Measurements from ENCODE around the gene PLSCR4. TPM values are rescaled to one million over a fixed set of nuclear protein-coding genes. Genes with fewer than 3 reads are reported as not detected.
A peak's percentile ranks its signal among the peaks of the same experiment; 100 is the strongest.
"Not testable (repeated sequence)": the region's sequence is repeated elsewhere in the genome, so short reads cannot be mapped to it uniquely, and the experiment has no call there.

Gene PLSCR4
- total RNA-seq, 1 donor from 2014 or later, result 16.2 TPM

DNA sequence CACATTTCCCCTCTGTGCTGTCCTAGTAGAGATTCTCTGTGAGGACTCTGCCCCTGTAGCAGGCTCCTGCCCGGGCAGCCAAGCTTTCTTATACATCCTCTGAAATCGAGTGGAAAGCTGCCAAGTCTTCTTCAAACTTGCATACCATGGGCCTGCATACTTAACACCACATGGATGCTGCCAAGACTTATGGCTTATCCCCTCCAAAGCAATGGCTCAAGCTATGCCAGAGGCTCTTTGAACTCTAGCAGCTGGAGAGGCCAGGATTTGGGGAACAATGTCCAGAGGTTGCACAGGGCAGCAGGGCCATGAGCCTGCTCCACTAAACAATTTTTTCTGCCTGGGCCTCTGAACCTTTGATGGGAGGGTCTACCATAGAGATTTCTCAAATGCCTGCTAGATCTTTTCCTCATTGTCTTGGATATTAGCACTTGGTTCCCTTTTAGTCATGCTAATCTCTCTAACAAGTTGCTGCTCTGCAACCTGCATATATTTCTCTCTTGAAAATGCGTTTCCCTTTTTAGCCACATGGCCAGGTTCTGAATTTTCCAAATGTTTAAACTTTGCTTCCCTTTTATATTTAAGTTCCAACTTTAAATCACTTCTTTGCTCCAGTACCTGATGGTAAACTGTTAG is 6.1 kb upstream of the PLSCR4 start:
- DNase-seq (no peak), ATAC-seq (ENCODE audit: poor library complexity) (no peak)
- intact Hi-C loops (cut with DNase I), result no loop called here

DNA sequence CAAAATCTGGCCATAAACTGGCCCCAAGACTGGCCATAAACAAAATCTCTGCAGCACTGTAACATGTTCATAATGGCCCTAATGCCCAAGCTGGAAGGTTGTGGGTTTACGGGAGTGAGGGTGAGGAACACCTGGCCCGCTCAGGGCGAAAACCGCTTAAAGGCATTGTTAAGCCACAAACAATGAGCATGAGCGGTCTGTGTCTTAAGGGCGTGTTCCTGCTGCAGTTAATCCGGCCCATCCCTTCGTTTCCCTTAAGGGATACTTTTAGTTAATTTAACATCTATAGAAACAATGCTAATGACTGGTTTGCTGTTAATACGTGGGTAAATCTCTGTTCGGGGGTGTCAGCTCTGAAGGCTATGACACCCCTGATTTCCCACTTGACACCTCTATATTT is 1.5 kb upstream of the PLSCR4 start:
- intact Hi-C loops (cut with DNase I); ATAC-seq (ENCODE audit: poor library complexity); DNase-seq: not testable (repeated sequence)

DNA sequence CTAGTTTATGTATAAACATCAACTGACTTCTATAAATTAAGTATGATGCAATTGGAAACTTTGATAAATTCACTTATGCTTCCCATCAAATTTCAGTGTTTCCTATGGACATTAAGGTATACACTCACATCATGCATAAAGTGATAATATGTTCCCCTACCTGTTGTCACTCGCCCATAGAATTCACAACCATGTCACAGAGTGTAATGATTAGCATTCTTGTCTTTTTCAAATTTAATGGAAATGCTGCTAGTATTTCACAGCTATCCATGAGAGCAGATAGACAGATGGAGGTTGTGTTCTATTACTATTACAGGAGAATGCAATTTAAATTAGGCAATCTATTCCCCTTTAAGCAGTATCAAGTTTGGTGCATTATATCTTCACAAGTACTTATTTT is 984 bp downstream of the PLSCR4 start:
- ATAC-seq (ENCODE audit: poor library complexity) (no peak), DNase-seq (no peak)
- intact Hi-C loops (cut with DNase I), result no loop called here

DNA sequence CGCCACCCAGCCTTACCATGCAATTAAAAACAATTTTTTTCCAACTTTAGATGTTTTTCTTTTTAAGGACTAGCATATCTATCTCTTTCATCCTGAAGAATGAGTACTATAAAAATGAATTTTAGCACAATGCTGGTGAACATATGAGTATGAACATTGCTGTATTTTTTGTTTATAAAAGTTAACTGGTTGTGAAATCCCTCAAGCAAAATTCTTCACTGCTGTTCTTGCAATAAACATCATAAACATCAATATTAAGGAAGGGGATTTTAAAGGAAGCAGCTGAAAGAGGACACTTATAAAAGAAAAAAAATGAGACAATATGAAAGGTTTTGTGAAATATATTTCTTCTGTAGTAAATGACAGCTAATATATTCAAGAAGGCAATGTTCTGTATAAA is 3.0 kb downstream of the PLSCR4 start:
- intact Hi-C loops (cut with DNase I), result no loop called here
- ATAC-seq (ENCODE audit: poor library complexity) (no peak), DNase-seq (no peak)

DNA sequence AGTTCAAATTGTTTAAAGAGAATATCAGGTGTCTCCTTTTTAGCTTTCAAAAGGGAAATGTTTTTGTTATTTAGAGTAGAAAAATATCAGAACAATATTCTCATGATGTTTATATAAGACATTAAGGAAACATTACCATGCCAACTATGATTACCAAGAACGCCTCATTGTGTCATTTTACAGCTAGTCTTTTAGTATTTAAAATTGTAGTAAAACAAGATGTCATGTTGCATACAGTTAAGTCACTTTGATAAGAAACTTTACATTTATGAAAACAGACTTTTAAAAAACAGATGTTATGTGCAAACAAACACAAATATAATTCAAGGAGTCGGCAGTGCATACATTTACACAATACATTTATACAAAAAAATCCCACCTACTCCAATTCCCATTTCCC is 4.4 kb downstream of the PLSCR4 start:
- no peak for DNase-seq
- intact Hi-C loops (cut with DNase I), result no loop called here
- no peak for ATAC-seq (ENCODE audit: poor library complexity)

DNA sequence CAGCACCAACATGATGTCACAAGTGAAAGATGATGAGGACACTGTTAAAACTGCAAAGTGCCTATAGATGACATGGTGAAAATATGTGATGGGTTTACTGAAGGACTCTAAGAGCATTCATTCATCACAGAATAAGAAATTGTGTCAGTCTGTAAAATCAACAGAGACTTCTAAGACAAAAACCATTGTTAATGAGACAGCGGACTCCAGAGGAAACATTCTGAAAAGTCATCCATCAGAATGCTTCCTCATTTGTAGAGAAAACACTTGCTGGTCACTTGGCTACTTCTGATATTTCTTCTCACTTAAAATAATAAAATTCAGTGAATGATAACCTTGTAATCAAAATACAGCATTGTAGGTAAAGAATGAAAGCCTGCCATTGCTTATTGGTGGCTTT is 7.3 kb downstream of the PLSCR4 start:
- no peak for DNase-seq
- intact Hi-C loops (cut with DNase I), result no loop called here
- no peak for ATAC-seq (ENCODE audit: poor library complexity)

DNA sequence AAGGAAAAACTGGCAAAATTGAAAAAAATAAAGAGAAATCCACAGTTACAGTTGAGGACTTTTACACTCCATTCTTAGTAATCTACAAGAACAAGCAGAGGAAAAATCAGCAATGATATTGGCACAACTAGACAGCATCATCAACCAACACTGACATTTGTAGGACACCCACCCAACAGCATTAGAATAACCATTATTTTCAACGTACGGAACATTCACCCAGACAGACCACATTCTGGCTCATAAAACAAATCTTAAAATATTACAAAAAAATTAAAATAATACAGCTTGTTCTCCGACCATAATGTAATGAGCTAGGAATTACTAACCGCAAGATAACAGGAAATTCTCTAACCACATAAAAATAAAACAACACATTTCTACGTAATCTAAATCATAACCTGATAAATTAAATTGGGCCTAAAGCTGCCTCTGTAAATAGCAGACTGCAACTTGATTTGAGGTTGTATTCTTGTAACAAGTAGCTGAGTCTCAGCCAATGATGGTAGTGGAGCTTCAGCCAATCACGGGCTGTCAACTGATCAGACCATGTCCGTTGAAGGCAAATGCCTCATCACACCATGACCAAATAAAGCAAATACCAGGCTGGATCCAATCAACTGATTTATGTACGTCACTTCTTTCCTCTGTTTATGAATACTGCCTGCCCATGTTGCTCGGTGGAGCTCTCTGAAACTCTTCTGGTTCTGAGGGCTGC is 9.2 kb downstream of the PLSCR4 start:
- intact Hi-C loops (cut with DNase I), result no loop called here
- no peak for DNase-seq

DNA sequence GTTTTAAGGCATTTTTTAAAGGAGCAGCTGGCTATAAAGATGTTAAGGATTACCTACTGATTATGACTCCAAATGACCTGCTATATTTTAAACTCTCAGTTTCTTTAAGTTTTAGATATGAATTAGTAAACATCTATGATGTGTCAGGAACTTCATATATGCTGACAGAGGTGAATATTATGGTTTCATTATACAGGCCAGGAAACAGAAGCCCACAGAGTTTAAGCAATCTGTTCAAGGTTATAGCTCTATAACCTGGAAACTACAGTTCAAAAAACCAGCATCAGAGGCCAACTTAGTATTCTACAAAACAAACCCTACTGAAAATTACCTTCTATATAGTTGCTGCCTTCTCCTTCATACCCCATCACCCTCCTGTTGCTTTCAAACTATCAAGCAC is 17.4 kb downstream of the PLSCR4 start:
- no peak for ATAC-seq (ENCODE audit: poor library complexity)
- no peak for DNase-seq
- intact Hi-C loops (cut with DNase I), result no loop called here

More for the DNA sequence above, 9.2 kb downstream of the PLSCR4 start:
- ATAC-seq (ENCODE audit: poor library complexity), result no peak

DNA sequence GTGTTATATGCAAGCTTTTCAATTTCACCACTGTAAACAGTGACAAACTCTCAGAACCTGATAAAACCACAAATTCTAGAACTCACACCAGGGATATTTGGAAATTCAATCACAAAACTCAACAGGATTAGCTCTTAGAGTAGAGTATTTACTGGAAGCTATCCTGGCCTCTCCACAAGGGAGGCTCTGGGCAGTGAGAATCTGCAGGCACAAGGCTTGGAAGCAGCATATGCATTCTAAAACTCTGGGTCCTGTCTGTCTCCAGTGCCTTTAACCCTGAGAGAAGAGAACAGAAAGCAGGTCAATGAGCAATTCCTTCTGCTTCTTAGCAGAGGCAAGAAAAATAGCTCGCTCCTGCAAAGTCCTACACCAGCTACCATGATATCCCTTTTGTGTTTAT is 23.4 kb downstream of the PLSCR4 start:
- peak; percentile 68 for ATAC-seq (ENCODE audit: poor library complexity)
- intact Hi-C loops (cut with DNase I), result no loop called here
- peak; percentile 35 for DNase-seq

DNA sequence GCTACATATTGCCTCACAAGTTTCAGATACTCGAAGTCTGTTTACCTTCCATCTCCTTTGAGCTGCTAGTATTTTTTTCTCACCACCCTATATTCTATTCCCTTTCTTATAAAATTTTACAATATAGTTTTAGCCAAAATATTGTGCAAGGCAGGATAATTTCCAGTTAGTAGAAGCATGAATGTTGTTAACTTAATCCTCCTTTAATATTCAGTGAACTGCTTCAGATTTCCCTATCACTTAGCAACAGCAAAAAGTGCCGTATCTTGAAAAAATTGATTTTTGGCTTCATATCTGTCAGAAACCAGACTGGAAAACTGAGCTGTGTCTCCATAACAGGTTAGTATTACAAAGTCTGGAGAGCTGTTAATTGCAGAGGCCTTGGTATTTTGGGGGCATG is 24.0 kb downstream of the PLSCR4 start:
- intact Hi-C loops (cut with DNase I), result no loop called here

DNA sequence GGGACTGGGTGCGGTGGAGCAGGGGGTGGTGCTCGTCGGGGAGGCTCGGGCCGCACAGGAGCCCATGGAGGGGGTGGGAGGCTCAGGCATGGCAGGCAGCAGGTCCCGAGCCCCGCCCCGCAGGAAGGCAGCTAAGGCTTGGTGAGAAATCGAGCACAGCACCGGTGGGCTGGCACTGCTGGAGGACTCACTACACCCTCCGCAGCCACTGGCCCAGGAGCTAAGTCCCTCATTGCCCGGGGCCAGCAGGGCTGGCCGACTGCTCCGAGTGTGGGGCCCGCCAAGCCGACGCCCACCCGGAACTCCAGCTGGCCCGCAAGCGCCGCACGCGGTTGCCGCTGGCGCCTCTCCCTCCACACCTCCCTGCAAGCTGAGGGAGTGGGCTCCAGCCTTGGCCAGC is 25.4 kb downstream of the PLSCR4 start:
- intact Hi-C loops (cut with DNase I), result not testable (repeated sequence)

More for the DNA sequence above, 24.0 kb downstream of the PLSCR4 start:
- DNase-seq, result no peak
- ATAC-seq (ENCODE audit: poor library complexity), result no peak

DNA sequence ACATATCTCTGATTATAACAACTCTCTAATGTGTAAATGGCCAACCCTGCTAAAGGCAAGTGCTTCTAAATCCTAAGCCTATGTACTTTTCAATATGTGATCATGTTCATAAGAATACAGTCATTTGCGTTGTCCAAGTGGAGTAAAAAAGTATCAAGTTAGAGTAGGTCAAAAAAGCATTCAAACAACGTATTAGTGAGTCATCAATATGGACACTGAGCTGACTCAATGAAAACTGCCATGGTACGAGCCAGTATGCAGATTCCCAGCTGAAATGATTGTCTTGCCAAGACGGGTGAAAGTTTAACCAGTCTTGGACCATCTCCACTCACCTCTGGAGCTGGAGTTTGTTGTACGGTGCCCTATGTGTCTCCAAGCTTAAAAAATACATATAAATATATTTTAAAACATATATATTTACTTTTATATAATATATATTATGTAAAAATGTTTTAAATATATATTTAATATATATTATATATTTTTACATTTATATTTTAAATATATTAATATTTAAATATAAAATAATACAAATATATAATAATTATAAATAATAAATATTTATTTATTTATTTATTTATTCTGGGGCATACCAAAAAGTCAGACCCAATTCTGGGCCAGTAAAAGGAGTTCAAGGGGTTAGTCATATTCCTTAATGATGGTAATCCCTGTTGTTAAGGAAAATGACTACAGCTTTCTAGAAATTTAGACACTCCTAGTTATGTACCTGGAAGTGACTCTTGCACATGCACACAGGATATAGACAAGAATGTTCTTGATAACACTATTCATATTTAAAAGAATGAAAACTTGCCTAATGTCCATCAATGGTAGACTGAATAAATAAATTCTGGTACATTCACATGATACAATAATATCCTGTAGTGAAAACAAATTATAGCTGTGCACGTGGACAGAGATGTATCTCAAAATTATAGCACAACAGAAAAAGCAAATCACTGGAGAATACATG is 27.2 kb downstream of the PLSCR4 start:
- ATAC-seq (ENCODE audit: poor library complexity), result no peak
- intact Hi-C loops (cut with DNase I), result loop anchor here (5.0 kb wide), 1 partner anchor 354 kb away; no protein-coding TSS in a partner anchor
- DNase-seq, result no peak

More for the DNA sequence above, 25.4 kb downstream of the PLSCR4 start:
- not testable (repeated sequence) for ATAC-seq (ENCODE audit: poor library complexity); DNase-seq

DNA sequence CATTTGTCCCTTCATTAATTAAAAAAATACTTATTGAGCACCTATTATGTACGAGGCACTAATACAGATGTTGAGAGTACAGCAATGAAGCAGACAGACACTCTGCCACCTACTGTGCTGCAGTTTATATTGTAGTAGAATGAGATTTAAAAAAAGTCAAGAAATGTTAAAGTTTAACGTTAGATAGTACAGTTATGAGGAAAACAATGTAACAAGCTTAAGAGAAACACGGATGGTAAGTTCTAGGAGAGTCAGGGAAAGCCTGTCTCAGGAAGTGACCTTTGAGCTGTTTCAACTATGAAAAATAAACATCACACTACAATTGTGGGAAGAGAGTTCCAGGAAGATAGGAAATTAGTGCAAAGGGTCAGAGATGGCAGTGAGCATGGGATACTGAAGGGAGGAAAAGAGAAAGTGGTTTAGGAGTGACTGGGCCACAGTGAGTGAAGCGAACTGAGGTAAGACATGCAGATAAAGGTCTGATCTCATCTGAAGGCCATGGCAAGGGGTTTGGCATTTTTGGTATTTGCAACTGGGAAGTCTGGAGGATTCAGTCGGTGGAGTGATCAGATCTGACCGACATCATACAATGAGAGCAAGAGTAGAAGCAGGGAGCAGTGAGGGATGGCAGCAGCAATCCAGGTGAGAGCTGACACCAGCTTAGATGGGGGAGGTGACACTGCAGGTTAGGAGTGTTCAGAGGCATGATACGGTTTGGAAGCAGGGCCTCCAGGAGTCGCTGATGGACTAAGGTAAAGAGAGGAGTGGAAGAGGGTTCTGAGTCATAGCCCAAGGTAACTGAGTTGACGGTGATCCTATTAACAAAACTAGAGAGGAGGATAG is 28.5 kb downstream of the PLSCR4 start:
- ATAC-seq (ENCODE audit: poor library complexity) (peak; percentile 53), DNase-seq (no peak)
- intact Hi-C loops (cut with DNase I), result loop anchor here (5.0 kb wide), 1 partner anchor 355 kb away; no protein-coding TSS in a partner anchor

DNA sequence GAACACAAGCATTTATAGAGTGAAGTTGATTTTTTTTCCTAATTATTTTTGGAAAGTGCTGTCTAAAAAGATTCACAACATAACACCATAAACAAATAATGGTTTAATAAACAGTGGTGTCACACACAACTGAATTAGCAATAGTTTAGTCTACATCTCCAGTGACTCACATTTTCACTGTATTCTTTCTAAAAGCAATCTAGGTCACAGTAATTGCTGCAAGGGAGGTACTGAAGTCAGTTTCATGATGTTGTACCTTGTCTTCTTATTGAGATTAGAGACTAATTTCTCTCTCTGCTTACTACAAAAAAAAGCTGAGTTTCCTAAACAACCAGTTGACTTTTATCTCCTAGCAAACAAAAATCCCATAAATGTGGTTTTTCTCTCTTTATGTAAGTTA is 29.6 kb downstream of the PLSCR4 start:
- intact Hi-C loops (cut with DNase I), result loop anchor here (5.0 kb wide), 1 partner anchor 356 kb away; no protein-coding TSS in a partner anchor
- DNase-seq (no peak), ATAC-seq (ENCODE audit: poor library complexity) (no peak)

DNA sequence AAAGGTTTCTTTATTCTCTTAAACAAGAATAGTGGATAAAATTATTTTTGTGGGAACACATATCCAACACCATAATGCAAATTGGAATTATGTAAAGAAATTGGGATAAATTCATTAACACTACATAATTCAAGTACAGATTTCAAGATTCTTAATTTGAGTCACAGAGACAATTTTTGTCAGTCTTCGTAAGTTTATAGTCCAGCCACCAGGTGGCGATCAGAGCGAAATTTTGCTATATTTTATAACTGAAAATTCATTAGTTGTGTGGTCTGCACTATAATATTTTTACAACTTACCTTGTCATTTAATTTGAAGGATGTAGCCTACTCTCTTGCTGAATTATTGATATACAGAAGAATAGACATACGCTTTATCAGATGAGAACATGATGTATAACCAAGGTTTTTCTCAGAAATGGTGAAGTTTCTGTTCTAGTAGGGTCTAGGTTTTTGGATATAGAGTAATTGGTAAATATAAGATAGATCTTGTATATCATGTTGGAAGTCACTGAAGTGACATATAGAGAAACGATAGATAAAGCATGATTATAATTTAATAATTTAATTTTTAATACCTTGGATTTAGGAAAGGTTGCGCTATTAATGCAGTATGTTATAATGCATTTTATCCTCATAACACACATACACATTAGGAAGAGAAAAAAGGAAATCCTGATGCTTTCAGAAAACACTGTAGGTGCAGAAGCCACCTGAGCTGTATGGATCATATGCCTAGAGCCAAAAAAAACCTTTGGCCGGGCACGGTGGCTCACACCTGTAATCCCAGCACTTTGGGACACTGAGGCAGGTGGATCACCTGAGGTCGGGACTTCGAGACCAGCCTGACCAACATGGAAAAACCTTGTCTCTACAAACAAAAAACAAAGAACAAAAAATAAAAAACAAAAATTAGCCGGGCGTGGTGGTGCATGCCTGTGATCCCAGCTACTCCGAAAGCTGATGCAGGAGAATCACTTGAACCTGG is 31.7 kb downstream of the PLSCR4 start:
- intact Hi-C loops (cut with DNase I), result loop anchor here (2.0 kb wide), 1 partner anchor 110 kb away; no protein-coding TSS in a partner anchor
- no peak for DNase-seq

DNA sequence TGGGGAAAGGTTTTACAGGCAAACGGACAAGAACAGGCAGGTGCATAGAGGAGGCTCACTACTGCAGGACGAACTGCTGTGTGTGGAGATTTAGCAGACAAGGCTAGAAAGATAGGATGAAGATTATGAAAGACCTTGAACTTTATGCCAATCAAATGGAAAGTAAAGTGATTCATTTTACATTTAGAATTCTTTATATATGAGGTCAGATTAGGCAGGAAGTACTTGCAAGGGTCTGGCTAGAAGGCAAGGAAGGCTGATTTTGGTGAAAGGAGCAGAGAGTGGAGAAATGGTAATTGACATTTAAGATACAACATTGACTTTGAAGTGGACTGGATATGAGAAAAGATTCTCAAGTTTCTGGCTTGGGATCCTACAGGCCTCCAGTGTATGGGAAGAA is 33.6 kb downstream of the PLSCR4 start:
- no peak for ATAC-seq (ENCODE audit: poor library complexity)
- intact Hi-C loops (cut with DNase I), result no loop called here
- no peak for DNase-seq

More for the DNA sequence above, 31.7 kb downstream of the PLSCR4 start:
- ATAC-seq (ENCODE audit: poor library complexity), result no peak

DNA sequence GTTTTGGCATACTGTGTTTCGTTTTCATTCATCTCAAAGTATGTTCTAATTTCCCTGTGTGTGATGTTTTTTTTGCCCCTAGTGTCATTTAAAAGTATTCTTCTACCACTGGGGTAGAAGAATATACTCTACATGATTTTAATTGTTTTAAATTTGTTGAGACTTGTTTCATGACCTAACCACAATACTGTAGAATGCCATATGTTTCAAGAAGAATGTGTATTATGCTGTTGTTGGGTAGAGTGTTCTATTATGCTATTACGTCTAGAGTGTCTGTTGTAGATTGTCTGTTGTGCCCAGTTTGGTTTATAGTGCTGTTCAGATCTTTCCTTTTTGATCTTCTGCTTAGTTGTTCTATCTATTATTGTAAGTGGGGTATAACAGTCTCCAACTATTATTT is 36.4 kb downstream of the PLSCR4 start:
- intact Hi-C loops (cut with DNase I), result no loop called here
- DNase-seq (no peak), ATAC-seq (ENCODE audit: poor library complexity) (no peak)
